Ovary (tissue), 9 donors: ENCODE results near the gene SERINC5. TPM values are rescaled to one million over a fixed set of nuclear protein-coding genes. Genes with fewer than 3 reads are reported as not detected.

Source experiments
- DNase-seq, 5 donors: peaks; one replicate each; pipeline ENCODE4 v3.0.0-alpha.2; 2019 to 2020
- H3K27ac ChIP-seq, 2 donors: fragments of 200-600 bp; one replicate each; pipeline versions ENCODE4 v1.5.1 to v1.8.0; 2019 to 2022
- H3K27me3 ChIP-seq: fragments of 200-600 bp; one replicate; pipeline ENCODE4 v1.8.0; 2022
- H3K36me3 ChIP-seq: fragments of 200-600 bp; sonication (generic); one replicate; pipeline ENCODE4 v1.5.1; 2019
- H3K4me1 ChIP-seq: one replicate; pipeline ENCODE4 v1.8.1; 2013; ENCODE audit warnings: mild to moderate bottlenecking, moderate library complexity; ENCODE audit not compliant: insufficient read depth
- H3K4me3 ChIP-seq: fragments of 200-600 bp; sonication (generic); one replicate; pipeline ENCODE4 v1.5.1; 2017
- H3K9me3 ChIP-seq, 2 donors: fragments of 200-600 bp in 1 of 2; sonication (generic) in 1 of 2; one replicate each; pipeline versions ENCODE4 v1.5.1 to v1.8.1; 2013 to 2019; ENCODE audit warnings: mild to moderate bottlenecking in 1 of 2, moderate library complexity in 1 of 2
- CTCF ChIP-seq, 3 donors: fragments of 450-650 bp in 2 of 3; fragments of 200-600 bp in 1 of 3; IDR thresholded peaks; one replicate each; pipeline versions ENCODE4 v1.5.1 to v1.8.0; 2016 to 2022; ENCODE audit warnings: antibody characterized with exemption in 3 of 3, mild to moderate bottlenecking in 1 of 3
- EP300 ChIP-seq: sonication (generic); formaldehyde crosslinking; IDR thresholded peaks from one replicate; pipeline ENCODE4 v1.6.1; 2017; ENCODE audit warnings: antibody characterized with exemption
- POLR2A ChIP-seq: fragments of 450-650 bp; IDR thresholded peaks from one replicate; pipeline ENCODE4 v1.6.1; 2017; ENCODE audit warnings: antibody characterized with exemption, mild to moderate bottlenecking, moderate library complexity
- WGBS, 3 donors: extraction: QIAGEN DNeasy Blood & Tissue Kit in 1 of 3; methylation state at CpG; one replicate each; pipeline versions ENCODE4 v1.1.5 to v1.1.7; 2013 to 2017; 5-methylcytosine and 5-hydroxymethylcytosine counted together
- intact Hi-C, 4 donors: fragments of 100-400 bp; cut with DNase I; formaldehyde crosslinking; loops; one replicate each; pipeline versions ENCODE4 v1.11.0 to v1.15.1; 2022 to 2023
- polyA plus RNA-seq, 2 donors: library from polyadenylated mRNA; stranded (reverse); fragments of 200-250 nt in 1 of 2; fragments of 350-450 nt in 1 of 2; fragmentation: Illumina TruSeq in 1 of 2; extraction: RNeasy Lipid Tissue Mini Kit (QIAGEN cat#74804) in 1 of 2; gene quantifications; one replicate each; pipeline ENCODE4 v1.2.3, GENCODE V29; 2013 to 2014
- total RNA-seq, 7 donors: library from RNA; depleted of rRNA in 2 of 7; stranded (reverse); fragments of >200 nt in 2 of 7; fragmentation: NEBNext Ultra II Directional in 3 of 7; extraction: Animal tissue kit (Norgen Biotek cat#: 25700) in 3 of 7; gene quantifications; one replicate each; pipeline versions ENCODE4 v1.1.0 to v1.2.4, GENCODE V29; 2016 to 2023
- donor health status: DM: no; HTN: no; CAD: no; lungs with moderate emphysema.
- donor health status: DM: no; HTN: no; CAD: no.
- donor health status: Bipolar disorder and iron deficiency.
- donor health status: DM: yes; HTN: yes; CAD: no.
- donor health status: DM: no; HTN: no; CAD: no.
- donor health status: DM: yes; HTN: yes; CAD: no.

Gene SERINC5
- total and polyA plus RNA-seq, 9 donors, result 12.7 to 88.7 (median 44.5) TPM

- WGBS, 3 donors, result 74 to 81% (median 80%) methylated on average over 7 of the region's 7 CpGs
- no peak for TF ChIP-seq POLR2A
- TF ChIP-seq CTCF (IDR thresholded peaks at IDR 0.05), result no peak
- TF ChIP-seq EP300, result no peak
- no peak for DNase-seq
- no peak overlapping the region for H3K27ac ChIP-seq
- intact Hi-C loops, result no loop called here
- peaks cover 5% of the 10 kb centered on the region for H3K4me1 ChIP-seq
- H3K36me3 ChIP-seq, result no peaks in the 10 kb centered on the region
- no peaks in the 10 kb centered on the region for H3K9me3 ChIP-seq
- no peaks in the 10 kb centered on the region for H3K27me3 ChIP-seq
- H3K4me3 ChIP-seq, result no peak overlapping the region
Observed at GRCh38 chr5:80230269-80230992, 25.4 kb downstream of the SERINC5 start.

GRCh38 chr5:80229902-80230255 lies 26.0 kb downstream of the SERINC5 start:
- no peaks in the 10 kb centered on the region for H3K9me3 ChIP-seq
- intact Hi-C loops, result no loop called here

GRCh38 chr5:80227979-80228596 lies 27.8 kb downstream of the SERINC5 start:
- 83 to 84% (median 83%) methylated on average over 4 of the region's 4 CpGs for WGBS, 3 donors
- H3K36me3 ChIP-seq, result no peaks in the 10 kb centered on the region
- TF ChIP-seq POLR2A, result no peak
- TF ChIP-seq CTCF (IDR thresholded peaks at IDR 0.05), result no peak
- no peak for TF ChIP-seq EP300

More at GRCh38 chr5:80229902-80230255, 26.0 kb downstream of the SERINC5 start:
- Histone ChIP-seq H3K4me1 (peaks cover 5% of the 10 kb centered on the region), H3K36me3 (no peaks in the 10 kb centered on the region), H3K4me3 (no peak overlapping the region), H3K27ac (no peak overlapping the region), H3K27me3 (no peaks in the 10 kb centered on the region)
- WGBS, 3 donors, result 17 to 40% (median 34%) methylated on average over 4 of the region's 4 CpGs
- no peak for DNase-seq
- TF ChIP-seq POLR2A (no peak), EP300 (no peak), CTCF (IDR thresholded peaks at IDR 0.05) (no peak)

GRCh38 chr5:80225934-80226326 lies 29.9 kb downstream of the SERINC5 start:
- Histone ChIP-seq H3K27ac (no peak overlapping the region), H3K27me3 (no peaks in the 10 kb centered on the region), H3K9me3 (no peaks in the 10 kb centered on the region), H3K4me3 (no peak overlapping the region), H3K36me3 (no peaks in the 10 kb centered on the region), H3K4me1 (peaks cover 4% of the 10 kb centered on the region)
- TF ChIP-seq CTCF (IDR thresholded peaks at IDR 0.05) (no peak), EP300 (no peak), POLR2A (no peak)
- no peak for DNase-seq
- intact Hi-C loops, result no loop called here
- WGBS, 3 donors, result 82 to 83% (median 83%) methylated on average over 6 of the region's 6 CpGs

More at GRCh38 chr5:80227979-80228596, 27.8 kb downstream of the SERINC5 start:
- no peak overlapping the region for H3K27ac ChIP-seq
- peaks cover 5% of the 10 kb centered on the region for H3K4me1 ChIP-seq
- H3K4me3 ChIP-seq, result no peak overlapping the region
- intact Hi-C loops, result no loop called here
- no peaks in the 10 kb centered on the region for H3K27me3 ChIP-seq
- DNase-seq, result no peak
- H3K9me3 ChIP-seq, result no peaks in the 10 kb centered on the region
